Measurements from ENCODE around the gene VPS4B.

DNA sequence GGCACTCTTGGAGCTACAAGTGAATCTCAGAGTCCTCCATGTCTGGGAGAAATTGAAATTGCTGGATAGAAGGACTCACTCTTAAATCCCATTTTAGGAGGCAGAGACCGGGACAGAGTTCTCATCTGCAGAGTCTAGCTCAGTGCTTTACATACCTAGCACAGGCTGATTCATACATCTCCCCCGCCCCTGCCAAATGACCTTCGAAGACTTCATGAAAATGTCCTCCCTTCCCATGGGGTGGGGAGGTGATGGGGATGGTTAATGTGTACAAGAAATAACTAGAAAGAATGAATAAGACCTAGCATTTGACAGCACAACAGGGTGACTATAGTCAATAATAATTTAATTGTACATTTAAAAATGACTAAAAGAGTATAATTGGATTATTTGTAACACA is 46.3 kb upstream of the VPS4B start:
- TF ChIP-seq EZH2 (IDR thresholded peaks at IDR 0.05; ENCODE audit: insufficient read depth, poor library complexity, severe bottlenecking): no peak
- TF ChIP-seq EZH2phosphoT487 (IDR thresholded peaks at IDR 0.05; ENCODE audit: insufficient read depth, low read depth): no peak
